Panc1 (cell line): ENCODE measurements around the gene CR2. TPM values are rescaled to one million over a fixed set of nuclear protein-coding genes. Genes with fewer than 3 reads are reported as not detected.

ENCODE experiments used
- ATAC-seq: fragments of 200-7000 bp; cut with Tn5 transposase; 2 replicates; pipeline ENCODE4 v1.9.1; 2020; ENCODE audit warnings: mild to moderate bottlenecking, moderate library complexity
- BruUV-seq: library from RNA; stranded (reverse); fragments of 400-500 nt; replicated peaks from 2 replicates; lab custom pipeline; 2021; lab: Mats Ljungman, UMichigan
- CTCF ChIA-PET: fragments of 300-600 bp; sonication (Branson Sonifier 250); formaldehyde crosslinking; loops from one replicate; lab custom pipeline; 2022; ENCODE audit warnings: antibody characterized with exemption; lab: Charles Lee
- POLR2A ChIA-PET: fragments of 300-600 bp; sonication (Branson Sonifier 250); formaldehyde crosslinking; loops from one replicate; lab custom pipeline; 2022; ENCODE audit warnings: antibody characterized with exemption; lab: Charles Lee
- DNase-seq: peaks from one replicate; pipeline ENCODE4 v3.0.0-alpha.2; 2010; ENCODE audit warnings: low read depth, low spot score
- H3K27ac ChIP-seq: 2 replicates; pipeline ENCODE4 v1.5.1; 2011; ENCODE audit warnings: mild to moderate bottlenecking, low read length, inconsistent platforms
- H3K27me3 ChIP-seq: fragments of 200-500 bp; sonication (Bioruptor generic); 2 replicates; pipeline ENCODE4 v1.6.0; 2014; ENCODE audit warnings: low read length, inconsistent platforms; ENCODE audit not compliant: control insufficient read depth, insufficient read depth
- H3K36me3 ChIP-seq: fragments of 200-500 bp; sonication (Bioruptor generic); 2 replicates; pipeline ENCODE4 v1.5.1; 2014; ENCODE audit warnings: inconsistent platforms, mild to moderate bottlenecking, low read length, moderate library complexity; ENCODE audit not compliant: control insufficient read depth, insufficient read depth
- H3K4me1 ChIP-seq: 2 replicates; pipeline ENCODE4 v1.5.1; 2011; ENCODE audit warnings: inconsistent platforms, mild to moderate bottlenecking, low read length, moderate library complexity; ENCODE audit not compliant: control insufficient read depth, insufficient read depth
- H3K4me3 ChIP-seq, 2 experiments: 2 replicates each; pipeline ENCODE4 v1.5.1; 2011 to 2012; ENCODE audit warnings: low read depth in 2 of 2, low read length in 2 of 2, mild to moderate bottlenecking in 2 of 2, inconsistent platforms in 1 of 2, moderate library complexity in 1 of 2
- H3K9me3 ChIP-seq: fragments of 200-500 bp; sonication (Bioruptor generic); 2 replicates; pipeline ENCODE4 v1.5.1; 2014; ENCODE audit warnings: low read depth, mild to moderate bottlenecking, inconsistent platforms, low read length, moderate library complexity; ENCODE audit not compliant: control insufficient read depth, insufficient read depth
- POLR2AphosphoS5 ChIP-seq: IDR thresholded peaks from 2 replicates; pipeline ENCODE4 v1.6.1; 2012; ENCODE audit warnings: mild to moderate bottlenecking, low read depth, low read length, moderate library complexity
- SIN3A ChIP-seq: IDR thresholded peaks from 2 replicates; pipeline ENCODE4 v1.6.1; 2012; ENCODE audit warnings: low read depth, mild to moderate bottlenecking, low read length, moderate library complexity, borderline replicate concordance; ENCODE audit not compliant: insufficient read depth
- TCF7L2 ChIP-seq: IDR thresholded peaks from 2 replicates; pipeline ENCODE4 v1.6.1; 2011; ENCODE audit warnings: mild to moderate bottlenecking, low read depth, low read length, inconsistent platforms
- in situ Hi-C: cut with HindIII; loops from 2 replicates; pipeline ENCODE4 v1.10.0; 2016; ENCODE audit warnings: low sequenced_read_pairs, low pct_unique_long_range_greater_than_20kb
- intact Hi-C: fragments of 100-400 bp; cut with micrococcal nuclease; formaldehyde crosslinking; loops from one replicate; pipeline ENCODE4 v1.10.0; 2022; ENCODE audit not compliant: unreplicated experiment
- total RNA-seq: library from RNA; stranded (reverse); gene quantifications from one replicate; pipeline ENCODE4 v1.2.1, GENCODE V29; 2021; ENCODE audit not compliant: unreplicated experiment
- TF ChIP-seq, protein P1 (sequence below): fragments of 450-650 bp; IDR thresholded peaks from 2 replicates; pipeline ENCODE4 v1.5.1; 2017; ENCODE audit warnings: mild to moderate bottlenecking
- TF ChIP-seq, protein P2 (sequence below), 2 experiments: IDR thresholded peaks; 2 replicates each; pipeline ENCODE4 v1.6.1; 2011 to 2012; ENCODE audit warnings: low read depth in 2 of 2, control low read depth in 1 of 2, low read length in 1 of 2, mild to moderate bottlenecking in 1 of 2, moderate library complexity in 1 of 2; ENCODE audit not compliant: insufficient read depth in 1 of 2

CR2 gene
- total RNA-seq, 1 experiment from 2014 or later, result 0.08 TPM

DNA sequence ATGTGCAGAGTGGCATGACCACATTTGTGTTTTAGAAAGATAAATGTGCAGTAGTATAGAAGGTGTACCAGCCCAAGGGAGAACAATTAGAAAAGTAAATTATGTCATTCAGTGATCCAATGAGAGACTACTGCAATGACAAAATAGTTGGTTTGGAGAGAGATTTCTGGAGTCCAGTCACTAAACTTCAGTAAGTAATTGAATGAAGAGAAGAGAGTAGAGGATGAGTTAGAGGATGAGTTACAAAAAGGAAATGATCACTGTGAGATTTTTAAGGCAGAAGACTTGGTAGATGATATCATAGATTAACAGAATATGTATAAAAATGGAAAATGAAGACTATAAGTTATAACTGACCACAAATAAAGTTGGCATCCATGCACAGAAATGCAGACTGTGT, 8.4 kb downstream of the CR2 start:
- H3K27me3 ChIP-seq, result peaks cover 21% of the 10 kb centered on the region
- in situ Hi-C loops (no loop called here), intact Hi-C loops (no loop called here)
- H3K4me3 ChIP-seq, result no peak overlapping the region
- DNase-seq (no peak), ATAC-seq (no peak)
- no TSS peak for BruUV-seq
- no peaks in the 10 kb centered on the region for H3K4me1 ChIP-seq
- POLR2A ChIA-PET, result no interaction called here
- no peak overlapping the region for H3K27ac ChIP-seq
- H3K36me3 ChIP-seq, result no peaks in the 10 kb centered on the region
- TF ChIP-seq, protein P1, sequence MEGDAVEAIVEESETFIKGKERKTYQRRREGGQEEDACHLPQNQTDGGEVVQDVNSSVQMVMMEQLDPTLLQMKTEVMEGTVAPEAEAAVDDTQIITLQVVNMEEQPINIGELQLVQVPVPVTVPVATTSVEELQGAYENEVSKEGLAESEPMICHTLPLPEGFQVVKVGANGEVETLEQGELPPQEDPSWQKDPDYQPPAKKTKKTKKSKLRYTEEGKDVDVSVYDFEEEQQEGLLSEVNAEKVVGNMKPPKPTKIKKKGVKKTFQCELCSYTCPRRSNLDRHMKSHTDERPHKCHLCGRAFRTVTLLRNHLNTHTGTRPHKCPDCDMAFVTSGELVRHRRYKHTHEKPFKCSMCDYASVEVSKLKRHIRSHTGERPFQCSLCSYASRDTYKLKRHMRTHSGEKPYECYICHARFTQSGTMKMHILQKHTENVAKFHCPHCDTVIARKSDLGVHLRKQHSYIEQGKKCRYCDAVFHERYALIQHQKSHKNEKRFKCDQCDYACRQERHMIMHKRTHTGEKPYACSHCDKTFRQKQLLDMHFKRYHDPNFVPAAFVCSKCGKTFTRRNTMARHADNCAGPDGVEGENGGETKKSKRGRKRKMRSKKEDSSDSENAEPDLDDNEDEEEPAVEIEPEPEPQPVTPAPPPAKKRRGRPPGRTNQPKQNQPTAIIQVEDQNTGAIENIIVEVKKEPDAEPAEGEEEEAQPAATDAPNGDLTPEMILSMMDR, result no peak
- TF ChIP-seq, protein P2, sequence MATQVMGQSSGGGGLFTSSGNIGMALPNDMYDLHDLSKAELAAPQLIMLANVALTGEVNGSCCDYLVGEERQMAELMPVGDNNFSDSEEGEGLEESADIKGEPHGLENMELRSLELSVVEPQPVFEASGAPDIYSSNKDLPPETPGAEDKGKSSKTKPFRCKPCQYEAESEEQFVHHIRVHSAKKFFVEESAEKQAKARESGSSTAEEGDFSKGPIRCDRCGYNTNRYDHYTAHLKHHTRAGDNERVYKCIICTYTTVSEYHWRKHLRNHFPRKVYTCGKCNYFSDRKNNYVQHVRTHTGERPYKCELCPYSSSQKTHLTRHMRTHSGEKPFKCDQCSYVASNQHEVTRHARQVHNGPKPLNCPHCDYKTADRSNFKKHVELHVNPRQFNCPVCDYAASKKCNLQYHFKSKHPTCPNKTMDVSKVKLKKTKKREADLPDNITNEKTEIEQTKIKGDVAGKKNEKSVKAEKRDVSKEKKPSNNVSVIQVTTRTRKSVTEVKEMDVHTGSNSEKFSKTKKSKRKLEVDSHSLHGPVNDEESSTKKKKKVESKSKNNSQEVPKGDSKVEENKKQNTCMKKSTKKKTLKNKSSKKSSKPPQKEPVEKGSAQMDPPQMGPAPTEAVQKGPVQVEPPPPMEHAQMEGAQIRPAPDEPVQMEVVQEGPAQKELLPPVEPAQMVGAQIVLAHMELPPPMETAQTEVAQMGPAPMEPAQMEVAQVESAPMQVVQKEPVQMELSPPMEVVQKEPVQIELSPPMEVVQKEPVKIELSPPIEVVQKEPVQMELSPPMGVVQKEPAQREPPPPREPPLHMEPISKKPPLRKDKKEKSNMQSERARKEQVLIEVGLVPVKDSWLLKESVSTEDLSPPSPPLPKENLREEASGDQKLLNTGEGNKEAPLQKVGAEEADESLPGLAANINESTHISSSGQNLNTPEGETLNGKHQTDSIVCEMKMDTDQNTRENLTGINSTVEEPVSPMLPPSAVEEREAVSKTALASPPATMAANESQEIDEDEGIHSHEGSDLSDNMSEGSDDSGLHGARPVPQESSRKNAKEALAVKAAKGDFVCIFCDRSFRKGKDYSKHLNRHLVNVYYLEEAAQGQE (IDR thresholded peaks at IDR 0.05; ENCODE audit: insufficient read depth in 1 of 2, low read depth in 2 of 2, low read length in 1 of 2), result no peak
- TF ChIP-seq POLR2AphosphoS5 (no peak), TCF7L2 (no peak), SIN3A (no peak)
- H3K9me3 ChIP-seq, result no peaks in the 10 kb centered on the region
- CTCF ChIA-PET, result no interaction called here

DNA sequence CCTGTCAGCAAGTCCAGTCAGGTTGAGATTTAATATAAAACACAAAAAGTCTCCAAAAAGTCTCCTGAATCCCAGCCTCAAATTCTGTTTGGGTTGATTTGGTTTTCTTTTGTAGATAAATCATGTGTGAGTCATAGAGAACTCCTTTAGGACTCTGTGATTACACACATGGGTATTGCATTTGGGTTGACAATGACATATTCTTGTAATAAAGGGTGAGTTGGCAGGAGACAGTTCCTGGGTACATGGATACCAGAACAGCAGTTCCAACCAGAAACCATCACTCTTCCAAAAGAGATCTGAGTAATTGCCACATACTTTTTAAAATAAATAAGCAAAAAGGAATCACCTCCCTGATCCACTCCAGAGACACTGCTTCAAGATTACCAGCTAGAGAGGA, 8.9 kb downstream of the CR2 start:
- DNase-seq (no peak), ATAC-seq (no peak)
- Histone ChIP-seq H3K4me3 (no peak overlapping the region), H3K36me3 (no peaks in the 10 kb centered on the region), H3K4me1 (no peaks in the 10 kb centered on the region), H3K27me3 (peaks cover 24% of the 10 kb centered on the region), H3K27ac (no peak overlapping the region), H3K9me3 (no peaks in the 10 kb centered on the region)
- in situ Hi-C loops (no loop called here), intact Hi-C loops (no loop called here)
- ChIA-PET CTCF (no interaction called here), POLR2A (no interaction called here)
- no peak for TF ChIP-seq SIN3A
- TF ChIP-seq TCF7L2, result no peak
- TF ChIP-seq, protein P1, result no peak
- TF ChIP-seq, protein P2 (IDR thresholded peaks at IDR 0.05; ENCODE audit: insufficient read depth in 1 of 2, low read depth in 2 of 2, low read length in 1 of 2), result no peak
- no TSS peak for BruUV-seq
